ENCODE results near the gene ABCC1. TPM values are rescaled to one million over a fixed set of nuclear protein-coding genes. Genes with fewer than 3 reads are reported as not detected.
A peak's percentile ranks its signal among the peaks of the same experiment; 100 is the strongest.

ABCC1 gene
- total RNA-seq, 2 donors from 2014 or later: 15.2 to 27.5 TPM

DNA sequence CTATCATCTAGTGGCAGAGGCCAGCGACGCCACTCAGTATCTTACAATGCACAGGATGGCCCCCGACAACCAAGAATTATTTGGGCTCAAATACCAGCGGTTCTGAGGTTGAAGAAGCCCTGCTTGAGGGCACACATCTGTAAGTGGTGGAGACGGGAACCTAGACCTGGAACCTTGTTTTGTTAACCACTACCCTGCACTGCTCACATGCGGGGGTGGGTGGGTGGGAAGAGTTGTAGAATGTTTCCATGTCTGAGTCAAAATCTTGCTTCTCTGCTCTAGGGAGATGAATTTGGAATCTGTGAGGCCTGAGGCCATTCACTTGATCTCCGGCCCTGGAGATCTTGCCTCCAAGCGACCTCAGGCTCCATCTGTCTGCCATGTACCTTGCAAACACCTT lies 44.1 kb downstream of the ABCC1 start:
- no peak for DNase-seq (ENCODE audit: low spot score)
- Histone ChIP-seq H3K36me3 (no peaks in the 10 kb centered on the region), H3K27ac (peak overlapping the region; percentile 56 to 60), H3K4me3 (no peak overlapping the region), H3K27me3 (no peaks in the 10 kb centered on the region), H3K9me3 (no peaks in the 10 kb centered on the region), H3K4me1 (peaks cover 0 to 73% of the 10 kb centered on the region in 2 donors)
- TF ChIP-seq, protein P1, sequence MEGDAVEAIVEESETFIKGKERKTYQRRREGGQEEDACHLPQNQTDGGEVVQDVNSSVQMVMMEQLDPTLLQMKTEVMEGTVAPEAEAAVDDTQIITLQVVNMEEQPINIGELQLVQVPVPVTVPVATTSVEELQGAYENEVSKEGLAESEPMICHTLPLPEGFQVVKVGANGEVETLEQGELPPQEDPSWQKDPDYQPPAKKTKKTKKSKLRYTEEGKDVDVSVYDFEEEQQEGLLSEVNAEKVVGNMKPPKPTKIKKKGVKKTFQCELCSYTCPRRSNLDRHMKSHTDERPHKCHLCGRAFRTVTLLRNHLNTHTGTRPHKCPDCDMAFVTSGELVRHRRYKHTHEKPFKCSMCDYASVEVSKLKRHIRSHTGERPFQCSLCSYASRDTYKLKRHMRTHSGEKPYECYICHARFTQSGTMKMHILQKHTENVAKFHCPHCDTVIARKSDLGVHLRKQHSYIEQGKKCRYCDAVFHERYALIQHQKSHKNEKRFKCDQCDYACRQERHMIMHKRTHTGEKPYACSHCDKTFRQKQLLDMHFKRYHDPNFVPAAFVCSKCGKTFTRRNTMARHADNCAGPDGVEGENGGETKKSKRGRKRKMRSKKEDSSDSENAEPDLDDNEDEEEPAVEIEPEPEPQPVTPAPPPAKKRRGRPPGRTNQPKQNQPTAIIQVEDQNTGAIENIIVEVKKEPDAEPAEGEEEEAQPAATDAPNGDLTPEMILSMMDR (IDR thresholded peaks at IDR 0.05): no peak

DNA sequence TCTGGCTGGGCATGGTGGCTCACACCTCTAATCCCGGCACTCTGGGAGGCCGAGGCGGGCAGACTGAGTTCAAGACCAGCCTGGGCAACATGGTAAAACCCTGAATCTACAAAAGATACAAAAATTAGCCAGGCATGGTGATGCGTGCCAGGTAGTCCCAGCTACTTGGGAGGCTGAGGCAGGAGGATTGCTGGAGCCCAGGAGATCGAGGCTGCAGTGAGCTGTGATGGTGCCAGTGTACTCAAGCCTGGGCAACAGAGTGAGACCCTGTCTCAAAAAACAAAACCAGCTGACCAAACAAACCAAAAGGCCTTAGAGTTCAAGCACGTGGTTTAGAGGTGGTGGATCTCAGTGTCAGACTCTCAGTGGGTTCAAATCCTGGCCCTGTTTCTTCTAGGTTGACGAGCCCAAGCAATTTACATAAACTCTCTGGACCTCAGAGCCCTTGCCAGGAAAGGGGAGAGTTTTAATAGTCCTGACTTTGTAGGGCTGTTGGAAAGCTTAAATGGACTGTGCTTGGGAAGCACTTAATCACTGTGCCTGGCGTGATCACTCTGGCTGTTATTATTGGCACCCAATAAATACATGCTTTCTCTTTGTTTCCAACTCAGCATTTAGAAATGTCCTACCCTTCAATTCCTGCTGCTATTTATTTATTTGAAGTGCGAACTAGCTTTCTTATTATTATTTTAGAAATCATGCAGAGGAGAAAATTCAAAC lies 44.7 kb downstream of the ABCC1 start:
- DNase-seq (ENCODE audit: low spot score): peak; percentile 77

DNA sequence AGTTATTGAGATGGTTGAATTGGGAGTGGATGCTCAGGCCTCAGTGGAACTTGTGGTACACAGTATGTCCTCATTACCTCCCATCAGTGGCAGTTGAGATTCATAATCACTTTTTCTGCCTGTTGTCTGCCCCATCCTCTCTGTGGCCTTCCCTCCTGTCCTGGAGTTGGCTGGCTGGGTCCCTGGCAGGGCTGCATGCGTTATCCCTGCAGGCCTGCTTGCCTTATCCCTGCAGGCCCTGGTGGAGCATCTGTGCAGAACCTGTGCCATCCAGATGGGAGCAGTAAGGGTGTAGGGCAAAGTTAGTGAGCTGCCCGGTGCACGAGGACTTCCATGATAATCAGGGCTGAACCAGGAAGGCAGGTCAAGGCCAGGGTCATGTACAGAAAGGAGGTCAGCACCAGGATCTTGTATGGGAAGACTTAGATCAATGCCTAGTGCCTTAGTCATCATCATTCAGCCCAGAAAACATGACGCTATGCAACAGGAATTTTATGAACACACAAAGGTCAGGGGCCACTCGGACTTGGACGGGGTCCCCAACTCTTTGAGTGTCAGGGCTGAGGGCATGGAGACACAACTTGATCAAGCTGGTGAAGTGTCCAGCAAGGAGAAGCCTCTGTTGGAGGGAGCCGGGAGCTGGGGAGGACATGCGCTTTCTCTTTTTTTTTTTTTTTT lies 47.2 kb downstream of the ABCC1 start:
- H3K27me3 ChIP-seq: no peaks in the 10 kb centered on the region
- no peaks in the 10 kb centered on the region for H3K9me3 ChIP-seq
- H3K4me3 ChIP-seq: no peak overlapping the region
- TF ChIP-seq, protein P1 (IDR thresholded peaks at IDR 0.05): no peak
- H3K36me3 ChIP-seq: no peaks in the 10 kb centered on the region
- DNase-seq (ENCODE audit: low spot score): peak; percentile 82
- H3K27ac ChIP-seq: peak overlapping the region; percentile 52 to 61
- peaks cover 0 to 69% of the 10 kb centered on the region in 2 donors for H3K4me1 ChIP-seq

More for the DNA sequence above, 44.7 kb downstream of the ABCC1 start:
- Histone ChIP-seq H3K4me3 (no peak overlapping the region), H3K36me3 (no peaks in the 10 kb centered on the region), H3K27ac (peak overlapping the region; percentile 56 to 60), H3K9me3 (no peaks in the 10 kb centered on the region), H3K4me1 (peaks cover 0 to 73% of the 10 kb centered on the region in 2 donors), H3K27me3 (no peaks in the 10 kb centered on the region)
- TF ChIP-seq, protein P1 (IDR thresholded peaks at IDR 0.05): no peak

DNA sequence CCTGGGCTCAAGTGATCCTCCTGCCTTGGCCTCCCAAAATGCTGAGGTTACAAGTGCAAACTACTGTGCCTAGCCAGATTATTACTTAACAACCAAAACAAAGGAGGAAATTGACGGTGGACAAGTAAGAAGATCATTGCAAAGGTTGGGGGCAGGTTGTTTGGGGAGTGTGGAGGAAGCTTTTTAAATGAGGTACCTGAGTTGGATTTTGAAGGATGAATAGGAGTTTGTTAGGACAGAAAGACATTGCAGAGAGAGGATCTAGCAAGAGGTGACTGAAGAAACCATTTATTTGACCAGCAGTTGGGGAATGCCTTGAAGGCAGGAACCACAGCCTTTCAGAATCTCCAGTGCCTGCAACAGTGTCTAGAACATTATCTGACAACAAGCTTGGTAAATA lies 51.3 kb downstream of the ABCC1 start:
- TF ChIP-seq, protein P1 (IDR thresholded peaks at IDR 0.05): no peak
- H3K27ac ChIP-seq: no peak overlapping the region

DNA sequence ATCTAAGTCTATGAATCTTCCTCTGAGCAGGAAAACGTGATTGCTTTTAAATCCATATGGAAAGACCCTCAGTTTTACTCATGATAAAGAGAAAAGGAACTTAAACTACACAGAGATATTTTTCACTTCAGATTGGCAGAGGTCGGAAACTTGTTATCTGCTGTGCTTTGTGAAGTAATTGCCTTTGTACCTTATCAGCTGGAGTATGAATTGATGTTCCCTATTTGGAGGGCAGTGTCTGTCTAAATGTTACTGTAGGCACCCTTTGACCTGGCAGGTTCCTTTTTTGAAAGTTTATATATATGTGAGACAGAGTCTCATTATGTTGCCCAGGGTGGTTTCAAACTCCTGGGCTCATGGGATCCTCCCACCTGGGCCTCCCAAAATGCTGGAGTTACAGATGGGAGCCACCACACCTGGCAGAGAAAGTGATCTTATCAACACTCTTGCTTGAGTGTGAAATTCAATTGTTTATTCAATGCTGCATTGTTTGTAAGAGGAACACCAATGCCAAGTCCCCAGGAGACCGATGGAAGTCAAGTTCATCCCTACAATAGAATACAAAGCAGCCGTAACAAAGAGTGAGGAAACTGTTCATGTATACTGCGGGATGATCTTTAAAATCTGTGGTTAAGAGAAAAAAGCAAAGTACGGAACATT lies 52.3 kb downstream of the ABCC1 start:
- Histone ChIP-seq H3K27me3 (no peaks in the 10 kb centered on the region), H3K9me3 (no peaks in the 10 kb centered on the region), H3K36me3 (no peaks in the 10 kb centered on the region), H3K4me1 (peaks cover 0 to 36% of the 10 kb centered on the region in 2 donors), H3K4me3 (no peak overlapping the region), H3K27ac (no peak overlapping the region)
- no peak for DNase-seq (ENCODE audit: low spot score)
- TF ChIP-seq, protein P1 (IDR thresholded peaks at IDR 0.05): no peak

More for the DNA sequence above, 51.3 kb downstream of the ABCC1 start:
- Histone ChIP-seq H3K4me3 (no peak overlapping the region), H3K9me3 (no peaks in the 10 kb centered on the region), H3K36me3 (no peaks in the 10 kb centered on the region), H3K27me3 (no peaks in the 10 kb centered on the region), H3K4me1 (peaks cover 0 to 47% of the 10 kb centered on the region in 2 donors)
- DNase-seq (ENCODE audit: low spot score): no peak
